LNCaP clone FGC (cell line): ENCODE data around the gene CORO6.

Source experiments
- DNase-seq: peaks from one replicate; pipeline ENCODE4 v3.0.0-alpha.2; 2011; ENCODE audit warnings: low read depth
- H3K4me3 ChIP-seq: 2 replicates; pipeline ENCODE4 v1.5.1; 2011; ENCODE audit warnings: mild to moderate bottlenecking, low read depth, low read length, control low read depth
- CTCF ChIP-seq: IDR thresholded peaks from 2 replicates; pipeline ENCODE4 v1.5.1; 2012; ENCODE audit warnings: mild to moderate bottlenecking; ENCODE audit not compliant: control insufficient read depth, insufficient read depth; ENCODE audit errors: extremely low read depth

Gene CORO6

GRCh38 chr17:29571883-29572681 is 50.6 kb downstream of the CORO6 start:
- H3K4me3 ChIP-seq = no peak overlapping the region
- DNase-seq = no peak
- TF ChIP-seq CTCF = no peak

- no peak overlapping the region for H3K4me3 ChIP-seq
- TF ChIP-seq CTCF = no peak
- DNase-seq = no peak
Measured at GRCh38 chr17:29571486-29571882, 51.2 kb downstream of the CORO6 start.

GRCh38 chr17:29570521-29570920 is 52.2 kb downstream of the CORO6 start:
- H3K4me3 ChIP-seq = no peak overlapping the region
- no peak for TF ChIP-seq CTCF
- DNase-seq = no peak

GRCh38 chr17:29569245-29569950 is 53.3 kb downstream of the CORO6 start:
- H3K4me3 ChIP-seq = peak overlapping the region; percentile 77
- no peak for TF ChIP-seq CTCF
- DNase-seq = no peak

GRCh38 chr17:29568331-29569244 is 54.1 kb downstream of the CORO6 start, which contains the start of gene TP53I13:
Gene TP53I13, plus strand, starts transcription at chr17:29568701. Its CDS starts 58 bp downstream, at chr17:29568759.
- TF ChIP-seq CTCF = no peak
- DNase-seq = peak; percentile 31

GRCh38 chr17:29567554-29568330 is 55.0 kb downstream of the CORO6 start:
- DNase-seq = no peak
- peak; percentile 32; the same call in 1 of the 2 replicates for TF ChIP-seq CTCF
- peak overlapping the region; percentile 77 for H3K4me3 ChIP-seq

More at GRCh38 chr17:29568331-29569244, 54.1 kb downstream of the CORO6 start, which contains the start of gene TP53I13:
- H3K4me3 ChIP-seq = peak within 1 kb of the TSS; percentile 77
